CD4-positive, alpha-beta T cell treated with Interleukin-4 for 1 hour (primary cell): ENCODE results near the gene GNG7.
A peak's percentile ranks its signal among the peaks of the same experiment; 100 is the strongest.
"Not testable (repeated sequence)": the region's sequence is repeated elsewhere in the genome, so short reads cannot be mapped to it uniquely, and the experiment has no call there.

ENCODE experiments used
- DNase-seq, 2 donors: peaks; one replicate each; pipeline ENCODE4 v3.0.0-alpha.2; 2020 to 2022

The GNG7 gene

GRCh38 chr19:2529473-2529918 lies 173.0 kb downstream of the GNG7 start:
- no peak for DNase-seq

- DNase-seq = no peak
Measured at GRCh38 chr19:2528675-2529101, 173.8 kb downstream of the GNG7 start.

- DNase-seq = no peak
Measured at GRCh38 chr19:2527686-2528085, 174.8 kb downstream of the GNG7 start.

- DNase-seq = no peak
Measured at GRCh38 chr19:2527171-2527570, 175.3 kb downstream of the GNG7 start.

- no peak for DNase-seq
Measured at GRCh38 chr19:2524840-2525723, 177.4 kb downstream of the GNG7 start.

- DNase-seq = no peak
Measured at GRCh38 chr19:2524361-2524839, 178.1 kb downstream of the GNG7 start.

- no peak for DNase-seq
Measured at GRCh38 chr19:2523630-2524311, 178.7 kb downstream of the GNG7 start.

GRCh38 chr19:2519482-2519881 lies 183.0 kb downstream of the GNG7 start:
- DNase-seq = no peak

- DNase-seq = not testable (repeated sequence)
Measured at GRCh38 chr19:2518856-2519255, 183.6 kb downstream of the GNG7 start.

- DNase-seq = no peak
Measured at GRCh38 chr19:2517881-2518601, 184.5 kb downstream of the GNG7 start.

- DNase-seq = no peak
Measured at GRCh38 chr19:2516727-2517126, 185.8 kb downstream of the GNG7 start.

GRCh38 chr19:2514981-2515518 lies 187.4 kb downstream of the GNG7 start:
- DNase-seq = no peak

GRCh38 chr19:2512523-2513431 lies 189.7 kb downstream of the GNG7 start:
- DNase-seq = no peak

- DNase-seq = no peak
Measured at GRCh38 chr19:2511991-2512390, 190.5 kb downstream of the GNG7 start.

- DNase-seq = no peak
Measured at GRCh38 chr19:2511570-2511969, 190.9 kb downstream of the GNG7 start.

- DNase-seq = no peak
Measured at GRCh38 chr19:2509096-2509495, 193.4 kb downstream of the GNG7 start.

- peak; percentile 55 to 59 for DNase-seq
Measured at GRCh38 chr19:2507109-2507508, 195.4 kb downstream of the GNG7 start.

- DNase-seq = not testable (repeated sequence)
Measured at GRCh38 chr19:2506656-2507055, 195.8 kb downstream of the GNG7 start.

GRCh38 chr19:2503521-2504109 lies 198.9 kb downstream of the GNG7 start:
- peak; percentile 74 to 75 for DNase-seq

GRCh38 chr19:2500841-2501261 lies 201.6 kb downstream of the GNG7 start:
- no peak for DNase-seq

- no peak for DNase-seq
Measured at GRCh38 chr19:2500156-2500555, 202.3 kb downstream of the GNG7 start.
